HCT116 (cell line): ENCODE data around the gene HOXA13. TPM values are rescaled to one million over a fixed set of nuclear protein-coding genes. Genes with fewer than 3 reads are reported as not detected.
A peak's percentile ranks its signal among the peaks of the same experiment; 100 is the strongest.

Experiments
- ATAC-seq: fragments of 200-7000 bp; cut with Tn5 transposase; 2 replicates; pipeline ENCODE4 v1.9.1; 2020; ENCODE audit warnings: mild to moderate bottlenecking, moderate library complexity
- BruUV-seq: library from RNA; stranded (reverse); fragments of 400-500 nt; replicated peaks from 2 replicates; lab custom pipeline; 2021; lab: Mats Ljungman, UMichigan
- CTCF ChIA-PET: fragments of 300-600 bp; sonication (Branson Sonifier 250); formaldehyde crosslinking; loops from one replicate; lab custom pipeline; 2021; ENCODE audit warnings: antibody characterized with exemption; lab: Charles Lee
- POLR2A ChIA-PET: fragments of 300-600, 350-600 bp; sonication (Branson Sonifier 250); formaldehyde crosslinking; loops from one replicate; lab custom pipeline; 2021; ENCODE audit warnings: antibody characterized with exemption; lab: Charles Lee
- RAD21 ChIA-PET, 2 experiments: fragments of 300-600 bp; sonication (Branson Sonifier 250); formaldehyde crosslinking; loops; one replicate each; lab custom pipeline; 2023; ENCODE audit warnings: low total read pairs in 2 of 2; ENCODE audit not compliant: uncharacterized antibody in 2 of 2, unreplicated experiment in 2 of 2, low non-redundant PET in 1 of 2; lab: Charles Lee
- DNase-seq: peaks from one replicate; pipeline ENCODE4 v3.0.0-alpha.2; 2010; ENCODE audit warnings: low read depth, low spot score
- H2AFZ ChIP-seq: fragments of 200-600 bp; shearing (Covaris generic), sonication (generic); 2 replicates; pipeline ENCODE4 v1.6.1; 2017; ENCODE audit warnings: low read depth, mixed run types, mixed read lengths, antibody characterized with exemption, low read length; ENCODE audit not compliant: poor library complexity, severe bottlenecking
- H3K27ac ChIP-seq: 2 replicates; pipeline ENCODE4 v1.5.1; 2012; ENCODE audit warnings: low read depth, low read length
- H3K27me3 ChIP-seq: fragments of 200-600 bp; sonication (generic); 2 replicates; pipeline ENCODE4 v1.6.1; 2016; ENCODE audit warnings: mixed run types, low read length, mixed read lengths; ENCODE audit not compliant: insufficient read depth
- H3K36me3 ChIP-seq, 2 experiments: fragments of 200-500 bp in 1 of 2; fragments of 200-600 bp in 1 of 2; sonication (Bioruptor generic) in 1 of 2; sonication (generic) in 1 of 2; 2 replicates each; pipeline versions ENCODE4 v1.5.1 to v1.6.1; 2014 to 2016; ENCODE audit warnings: low read length in 2 of 2, inconsistent platforms in 1 of 2, mixed read lengths in 1 of 2, mixed run types in 1 of 2; ENCODE audit not compliant: insufficient read depth in 2 of 2, control insufficient read depth in 1 of 2
- H3K4me1 ChIP-seq, 2 experiments: fragments of 200-600 bp in 1 of 2; sonication (generic) in 1 of 2; 2 replicates each; pipeline versions ENCODE4 v1.5.1 to v1.6.1; 2012 to 2017; ENCODE audit warnings: low read length in 2 of 2, inconsistent platforms in 1 of 2, mild to moderate bottlenecking in 1 of 2, mixed read lengths in 1 of 2, mixed run types in 1 of 2, moderate library complexity in 1 of 2; ENCODE audit not compliant: insufficient read depth in 2 of 2, control insufficient read depth in 1 of 2
- H3K4me2 ChIP-seq: fragments of 200-600 bp; sonication (generic); 2 replicates; pipeline ENCODE4 v1.6.1; 2017; ENCODE audit warnings: mixed run types, low read length, mixed read lengths
- H3K4me3 ChIP-seq, 2 experiments: fragments of 200-600 bp in 1 of 2; sonication (generic) in 1 of 2; replicated peaks in 1 of 2; 2 replicates each; pipeline ENCODE4 v1.5.1; 2011 to 2016; ENCODE audit warnings: low read length in 2 of 2, control low read depth in 1 of 2, low read depth in 1 of 2, mild to moderate bottlenecking in 1 of 2, mixed read lengths in 1 of 2, mixed run types in 1 of 2
- H3K79me2 ChIP-seq: fragments of 200-600 bp; sonication (generic); 2 replicates; pipeline ENCODE4 v1.6.1; 2017; ENCODE audit warnings: mild to moderate bottlenecking, mixed run types, low read length, moderate library complexity, mixed read lengths; ENCODE audit not compliant: insufficient read depth
- H3K9ac ChIP-seq: fragments of 200-600 bp; sonication (generic); 2 replicates; pipeline ENCODE4 v1.6.1; 2016; ENCODE audit warnings: low read length, mixed read lengths
- H3K9me2 ChIP-seq: fragments of 200-600 bp; sonication (generic), shearing (Covaris generic); 2 replicates; pipeline ENCODE4 v1.6.1; 2017; ENCODE audit warnings: mixed run types, mild to moderate bottlenecking, moderate library complexity; ENCODE audit not compliant: insufficient read depth
- H3K9me3 ChIP-seq, 2 experiments: fragments of 200-500 bp in 1 of 2; fragments of 200-600 bp in 1 of 2; sonication (Bioruptor generic) in 1 of 2; sonication (generic) in 1 of 2; 2 replicates each; pipeline ENCODE4 v1.6.1; 2014 to 2017; ENCODE audit warnings: low read length in 2 of 2, mixed read lengths in 2 of 2, inconsistent platforms in 1 of 2, low read depth in 1 of 2, mild to moderate bottlenecking in 1 of 2, mixed run types in 1 of 2, moderate library complexity in 1 of 2; ENCODE audit not compliant: control insufficient read depth in 1 of 2, insufficient read depth in 1 of 2
- H4K20me1 ChIP-seq: fragments of 200-600 bp; sonication (generic), shearing (Covaris generic); 2 replicates; pipeline ENCODE4 v1.6.1; 2017; ENCODE audit warnings: mixed run types, mild to moderate bottlenecking, moderate library complexity; ENCODE audit not compliant: insufficient read depth
- ATF3 ChIP-seq: IDR thresholded peaks from 2 replicates; pipeline ENCODE4 v1.6.1; 2012
- CBX3 ChIP-seq: IDR thresholded peaks from 2 replicates; pipeline ENCODE4 v1.6.1; 2012; ENCODE audit warnings: low read depth
- CEBPB ChIP-seq: IDR thresholded peaks from 2 replicates; pipeline ENCODE4 v1.6.1; 2012; ENCODE audit warnings: low read depth
- EGR1 ChIP-seq: IDR thresholded peaks from 2 replicates; pipeline ENCODE4 v1.6.1; 2012; ENCODE audit warnings: low read depth
- ELF1 ChIP-seq: IDR thresholded peaks from 2 replicates; pipeline ENCODE4 v1.6.1; 2012; ENCODE audit warnings: low read depth, borderline replicate concordance
- EZH2 ChIP-seq: fragments of 200-600 bp; sonication (generic); IDR thresholded peaks from 2 replicates; pipeline ENCODE4 v1.6.1; 2017; ENCODE audit warnings: antibody characterized with exemption, mixed run types
- EZH2phosphoT487 ChIP-seq: fragments of 200-600 bp; IDR thresholded peaks from 2 replicates; pipeline ENCODE4 v1.6.1; 2018; ENCODE audit warnings: antibody characterized with exemption, borderline replicate concordance
- FOSL1 ChIP-seq: IDR thresholded peaks from 2 replicates; pipeline ENCODE4 v1.6.1; 2012; ENCODE audit warnings: low read depth
- JUND ChIP-seq: IDR thresholded peaks from 2 replicates; pipeline ENCODE4 v1.6.1; 2012
- MAX ChIP-seq: IDR thresholded peaks from 2 replicates; pipeline ENCODE4 v1.6.1; 2012
- POLR2A ChIP-seq: IDR thresholded peaks from 2 replicates; pipeline ENCODE4 v1.7.0; 2011; ENCODE audit warnings: borderline replicate concordance; ENCODE audit not compliant: insufficient read depth, insufficient read length; ENCODE audit errors: extremely low read depth
- POLR2AphosphoS5 ChIP-seq: IDR thresholded peaks from 2 replicates; pipeline ENCODE4 v1.6.1; 2011; ENCODE audit warnings: mild to moderate bottlenecking, low read depth, low read length, moderate library complexity
- RAD21 ChIP-seq: IDR thresholded peaks from 2 replicates; pipeline ENCODE4 v1.6.1; 2012; ENCODE audit warnings: low read depth, mild to moderate bottlenecking
- SIN3A ChIP-seq: IDR thresholded peaks from 2 replicates; pipeline ENCODE4 v1.6.1; 2012; ENCODE audit warnings: low read depth
- SP1 ChIP-seq: IDR thresholded peaks from 2 replicates; pipeline ENCODE4 v1.6.1; 2012; ENCODE audit warnings: low read depth
- SRF ChIP-seq: IDR thresholded peaks from 2 replicates; pipeline ENCODE4 v1.6.1; 2012; ENCODE audit warnings: low read depth
- TCF7L2 ChIP-seq: IDR thresholded peaks from 2 replicates; pipeline ENCODE4 v1.7.0; 2011; ENCODE audit warnings: borderline replicate concordance, inconsistent platforms; ENCODE audit not compliant: insufficient read depth, insufficient read length; ENCODE audit errors: extremely low read depth
- YY1 ChIP-seq: IDR thresholded peaks from 2 replicates; pipeline ENCODE4 v1.6.1; 2011; ENCODE audit warnings: low read length, low read depth, moderate library complexity, mild to moderate bottlenecking; ENCODE audit not compliant: insufficient replicate concordance; ENCODE audit errors: extremely low read depth
- ZFX ChIP-seq: fragments of 450-650 bp; IDR thresholded peaks from 2 replicates; pipeline ENCODE4 v1.6.1; 2017
- ZNF274 ChIP-seq: fragments of 200-500 bp; sonication (Bioruptor generic); IDR thresholded peaks from 2 replicates; pipeline ENCODE4 v1.6.1; 2014; ENCODE audit warnings: mild to moderate bottlenecking, low read depth, low read length, inconsistent platforms
- intact Hi-C: fragments of 100-400 bp; cut with micrococcal nuclease; formaldehyde crosslinking; loops from 2 replicates; pipeline ENCODE4 v1.10.0; 2022
- total RNA-seq: library from RNA; stranded (reverse); gene quantifications from one replicate; pipeline ENCODE4 v1.2.1, GENCODE V29; 2021; ENCODE audit not compliant: unreplicated experiment
- TF ChIP-seq, protein P1 (sequence below): IDR thresholded peaks from 2 replicates; pipeline ENCODE4 v1.6.1; 2011; ENCODE audit warnings: mild to moderate bottlenecking, low read length, moderate library complexity; ENCODE audit not compliant: insufficient replicate concordance; ENCODE audit errors: extremely low read depth
- TF ChIP-seq, protein P2 (sequence below): IDR thresholded peaks from 2 replicates; pipeline ENCODE4 v1.6.1; 2012; ENCODE audit warnings: low read depth

Gene HOXA13
- total RNA-seq, 1 experiment from 2014 or later: 3.6 TPM

DNA sequence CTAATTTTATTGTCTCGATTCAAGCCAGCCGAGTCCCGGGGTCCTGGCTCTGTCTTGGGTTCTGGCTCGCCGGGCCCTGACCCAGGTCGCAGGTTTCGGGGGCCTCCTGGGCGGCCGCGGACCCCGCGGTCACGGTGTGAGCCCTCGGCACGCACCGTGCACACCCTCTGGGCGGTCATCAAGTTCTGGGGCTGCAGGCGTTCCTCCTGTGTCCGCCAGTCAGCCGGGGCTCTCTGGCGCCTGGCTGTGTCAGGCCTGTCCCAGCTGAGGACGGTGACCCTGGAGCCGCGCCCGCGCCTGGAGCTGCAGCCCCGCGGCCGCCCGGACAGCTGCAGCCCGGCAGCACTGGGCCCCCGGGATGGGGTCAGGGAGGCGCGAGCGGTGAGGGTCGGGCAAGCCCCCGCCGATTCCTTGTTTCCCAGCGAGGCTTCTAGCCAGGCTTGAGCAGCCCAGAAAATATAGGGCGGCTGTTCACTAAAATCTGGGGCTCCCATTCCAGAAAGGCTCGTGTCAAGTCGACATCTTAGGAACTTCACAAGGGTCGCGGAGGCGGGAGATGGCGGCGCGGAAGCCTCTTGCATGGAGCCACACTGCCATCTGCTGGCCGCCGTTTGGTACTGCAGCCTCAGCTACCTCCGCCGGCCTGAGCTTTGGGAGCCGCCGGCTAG is 39.2 kb downstream of the HOXA13 start:
- Histone ChIP-seq H3K79me2 (peaks cover 47% of the 10 kb centered on the region), H3K27ac (peak overlapping the region; percentile 91), H3K4me3 (peak overlapping the region; percentile 49 to 77), H3K4me1 (peaks cover 14 to 53% of the 10 kb centered on the region in 2 experiments), H3K9me3 (no peaks in the 10 kb centered on the region), H2AFZ (peak overlapping the region; percentile 39), H3K27me3 (no peaks in the 10 kb centered on the region), H3K36me3 (peaks cover 0 to 4% of the 10 kb centered on the region in 2 experiments; a peak in 1 of 4 replicates), H3K4me2 (peak overlapping the region; percentile 97), H3K9ac (peak overlapping the region; percentile 89), H4K20me1 (no peaks in the 10 kb centered on the region), H3K9me2 (no peaks in the 10 kb centered on the region)
- ChIA-PET POLR2A (interaction anchor here (0.7 to 1.4 kb wide), 4 partner anchors 479 to 995 kb away, joined by 3 to 5 read pairs (median 4); no protein-coding TSS in a partner anchor), CTCF (interaction anchor here (0.6 to 3.4 kb wide), 25 partner anchors 8 to 1300 kb away, joined by 3 to 62 read pairs (median 4); partner anchors contain the start of gene HOXA3), RAD21 (interaction anchor here (0.6 to 2.1 kb wide), 11 partner anchors 9 to 791 kb away, joined by 3 to 12 read pairs (median 4); partner anchors contain the start of gene HOXA6 (in 1 of the 2))
- no peak for DNase-seq
- peak; percentile 41 for ATAC-seq
- BruUV-seq: no TSS peak
- intact Hi-C loops: loop anchor here (1.0 to 10.0 kb wide), 9 partner anchors 474 to 1593 kb away; partner anchors contain the start of genes CBX3 and HNRNPA2B1
- TF ChIP-seq EGR1: no peak
- TF ChIP-seq ELF1: no peak
- TF ChIP-seq TCF7L2: peak; percentile 46
- TF ChIP-seq, protein P1, sequence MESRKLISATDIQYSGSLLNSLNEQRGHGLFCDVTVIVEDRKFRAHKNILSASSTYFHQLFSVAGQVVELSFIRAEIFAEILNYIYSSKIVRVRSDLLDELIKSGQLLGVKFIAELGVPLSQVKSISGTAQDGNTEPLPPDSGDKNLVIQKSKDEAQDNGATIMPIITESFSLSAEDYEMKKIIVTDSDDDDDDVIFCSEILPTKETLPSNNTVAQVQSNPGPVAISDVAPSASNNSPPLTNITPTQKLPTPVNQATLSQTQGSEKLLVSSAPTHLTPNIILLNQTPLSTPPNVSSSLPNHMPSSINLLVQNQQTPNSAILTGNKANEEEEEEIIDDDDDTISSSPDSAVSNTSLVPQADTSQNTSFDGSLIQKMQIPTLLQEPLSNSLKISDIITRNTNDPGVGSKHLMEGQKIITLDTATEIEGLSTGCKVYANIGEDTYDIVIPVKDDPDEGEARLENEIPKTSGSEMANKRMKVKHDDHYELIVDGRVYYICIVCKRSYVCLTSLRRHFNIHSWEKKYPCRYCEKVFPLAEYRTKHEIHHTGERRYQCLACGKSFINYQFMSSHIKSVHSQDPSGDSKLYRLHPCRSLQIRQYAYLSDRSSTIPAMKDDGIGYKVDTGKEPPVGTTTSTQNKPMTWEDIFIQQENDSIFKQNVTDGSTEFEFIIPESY: no peak
- TF ChIP-seq EZH2phosphoT487: no peak
- no peak for TF ChIP-seq FOSL1
- peak; percentile 96 for TF ChIP-seq YY1
- no peak for TF ChIP-seq MAX
- TF ChIP-seq CEBPB: no peak
- TF ChIP-seq SIN3A: no peak
- no peak for TF ChIP-seq SP1
- TF ChIP-seq RAD21: no peak
- no peak for TF ChIP-seq ZNF274
- TF ChIP-seq CBX3: no peak
- no peak for TF ChIP-seq ATF3
- TF ChIP-seq SRF: no peak
- no peak for TF ChIP-seq POLR2A
- no peak for TF ChIP-seq EZH2
- TF ChIP-seq, protein P2, sequence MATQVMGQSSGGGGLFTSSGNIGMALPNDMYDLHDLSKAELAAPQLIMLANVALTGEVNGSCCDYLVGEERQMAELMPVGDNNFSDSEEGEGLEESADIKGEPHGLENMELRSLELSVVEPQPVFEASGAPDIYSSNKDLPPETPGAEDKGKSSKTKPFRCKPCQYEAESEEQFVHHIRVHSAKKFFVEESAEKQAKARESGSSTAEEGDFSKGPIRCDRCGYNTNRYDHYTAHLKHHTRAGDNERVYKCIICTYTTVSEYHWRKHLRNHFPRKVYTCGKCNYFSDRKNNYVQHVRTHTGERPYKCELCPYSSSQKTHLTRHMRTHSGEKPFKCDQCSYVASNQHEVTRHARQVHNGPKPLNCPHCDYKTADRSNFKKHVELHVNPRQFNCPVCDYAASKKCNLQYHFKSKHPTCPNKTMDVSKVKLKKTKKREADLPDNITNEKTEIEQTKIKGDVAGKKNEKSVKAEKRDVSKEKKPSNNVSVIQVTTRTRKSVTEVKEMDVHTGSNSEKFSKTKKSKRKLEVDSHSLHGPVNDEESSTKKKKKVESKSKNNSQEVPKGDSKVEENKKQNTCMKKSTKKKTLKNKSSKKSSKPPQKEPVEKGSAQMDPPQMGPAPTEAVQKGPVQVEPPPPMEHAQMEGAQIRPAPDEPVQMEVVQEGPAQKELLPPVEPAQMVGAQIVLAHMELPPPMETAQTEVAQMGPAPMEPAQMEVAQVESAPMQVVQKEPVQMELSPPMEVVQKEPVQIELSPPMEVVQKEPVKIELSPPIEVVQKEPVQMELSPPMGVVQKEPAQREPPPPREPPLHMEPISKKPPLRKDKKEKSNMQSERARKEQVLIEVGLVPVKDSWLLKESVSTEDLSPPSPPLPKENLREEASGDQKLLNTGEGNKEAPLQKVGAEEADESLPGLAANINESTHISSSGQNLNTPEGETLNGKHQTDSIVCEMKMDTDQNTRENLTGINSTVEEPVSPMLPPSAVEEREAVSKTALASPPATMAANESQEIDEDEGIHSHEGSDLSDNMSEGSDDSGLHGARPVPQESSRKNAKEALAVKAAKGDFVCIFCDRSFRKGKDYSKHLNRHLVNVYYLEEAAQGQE: no peak
- TF ChIP-seq ZFX: peak; percentile 45; the same call in 1 of the 2 replicates
- no peak for TF ChIP-seq JUND
- TF ChIP-seq POLR2AphosphoS5: peak; percentile 39; the same call in 1 of the 2 replicates
